Naive thymus-derived CD4-positive, alpha-beta T cell (primary cell): ENCODE data around the gene ZBTB39. TPM values are rescaled to one million over a fixed set of nuclear protein-coding genes. Genes with fewer than 3 reads are reported as not detected.

Source experiments
- ATAC-seq: fragments of 150-1000 bp; cut with Tn5 transposase; 2 replicates; pipeline ENCODE4 v1.10.0; 2021; ENCODE audit warnings: mild to moderate bottlenecking, moderate library complexity
- CTCF ChIA-PET: fragments of 350-600 bp; sonication (Branson Sonifier 250); formaldehyde crosslinking; loops from one replicate; lab custom pipeline; 2021; ENCODE audit warnings: antibody characterized with exemption; lab: Charles Lee
- POLR2A ChIA-PET: fragments of 350-600 bp; sonication (Branson Sonifier 250); formaldehyde crosslinking; loops from one replicate; lab custom pipeline; 2021; ENCODE audit warnings: antibody characterized with exemption, inconsistent platforms; lab: Charles Lee
- DNase-seq, 9 donors: peaks; one replicate each; pipeline versions ENCODE4 v3.0.0 to v3.0.0-alpha.2; 2020 to 2022; ENCODE audit warnings: mixed read lengths in 1 of 9
- H3K27ac ChIP-seq: one replicate; pipeline ENCODE4 v1.7.0; 2013; ENCODE audit warnings: mild to moderate bottlenecking, low read depth, low read length, moderate library complexity
- H3K27me3 ChIP-seq, 2 donors: one replicate each; pipeline ENCODE4 v1.7.0; 2013; ENCODE audit warnings: low read length in 2 of 2, mild to moderate bottlenecking in 2 of 2, moderate library complexity in 2 of 2; ENCODE audit not compliant: control insufficient read depth in 2 of 2, insufficient read depth in 2 of 2
- H3K36me3 ChIP-seq, 3 experiments: 1 replicate in 2 of 3; 2 replicates in 1 of 3; pipeline ENCODE4 v1.7.0; 2013; ENCODE audit warnings: low read length in 3 of 3, mild to moderate bottlenecking in 3 of 3, moderate library complexity in 1 of 3; ENCODE audit not compliant: insufficient read depth in 3 of 3, control insufficient read depth in 2 of 3
- H3K4me1 ChIP-seq, 2 donors: one replicate each; pipeline ENCODE4 v1.7.0; 2013; ENCODE audit warnings: low read length in 2 of 2, mild to moderate bottlenecking in 2 of 2, moderate library complexity in 1 of 2; ENCODE audit not compliant: control insufficient read depth in 2 of 2, insufficient read depth in 2 of 2
- H3K4me3 ChIP-seq: 2 replicates; pipeline ENCODE4 v1.7.0; 2013; ENCODE audit warnings: mild to moderate bottlenecking, low read length
- H3K9me3 ChIP-seq, 3 experiments: 1 replicate in 2 of 3; 2 replicates in 1 of 3; pipeline ENCODE4 v1.7.0; 2013; ENCODE audit warnings: low read length in 3 of 3; ENCODE audit not compliant: control insufficient read depth in 2 of 3
- H3K27ac Mint-ChIP-seq, 9 donors: one replicate each; pipeline ENCODE4 v1.8.0; 2020 to 2022; ENCODE audit warnings: mixed read lengths in 9 of 9, mild to moderate bottlenecking in 8 of 9, moderate library complexity in 5 of 9, inconsistent platforms in 2 of 9
- H3K27me3 Mint-ChIP-seq, 5 donors: one replicate each; pipeline ENCODE4 v1.8.0; 2021 to 2022; ENCODE audit warnings: mixed read lengths in 5 of 5, mild to moderate bottlenecking in 1 of 5
- H3K36me3 Mint-ChIP-seq, 5 donors: one replicate each; pipeline ENCODE4 v1.8.0; 2020 to 2022; ENCODE audit warnings: mixed read lengths in 5 of 5, mild to moderate bottlenecking in 3 of 5, inconsistent platforms in 1 of 5
- H3K4me1 Mint-ChIP-seq, 7 donors: one replicate each; pipeline ENCODE4 v1.8.0; 2020 to 2022; ENCODE audit warnings: mixed read lengths in 7 of 7, mild to moderate bottlenecking in 3 of 7, inconsistent platforms in 1 of 7
- H3K4me3 Mint-ChIP-seq, 10 donors: one replicate each; pipeline ENCODE4 v1.8.0; 2020 to 2022; ENCODE audit warnings: mild to moderate bottlenecking in 10 of 10, mixed read lengths in 10 of 10, moderate library complexity in 6 of 10, inconsistent platforms in 2 of 10
- H3K9me3 Mint-ChIP-seq, 11 donors: one replicate each; pipeline ENCODE4 v1.8.0; 2020 to 2022; ENCODE audit warnings: mixed read lengths in 11 of 11, mild to moderate bottlenecking in 4 of 11, inconsistent platforms in 1 of 11, moderate library complexity in 1 of 11
- intact Hi-C, 2 donors: fragments of 100-400 bp; cut with micrococcal nuclease; formaldehyde crosslinking; loops; one replicate each; pipeline ENCODE4 v1.15.1; 2023
- polyA plus RNA-seq, 2 donors: library from polyadenylated mRNA; unstranded; fragments of 300-500 nt; fragmentation: Illumina TruSeq; gene quantifications; one replicate each; pipeline ENCODE4 v1.2.3, GENCODE V29; 2021
- total RNA-seq, 6 experiments: library from RNA in 5 of 6; stranded (reverse) in 5 of 6; gene quantifications; 1 replicate in 5 of 6; 2 replicates in 1 of 6; pipeline ENCODE4 v1.2.3 and lab custom pipeline; 2021 to 2026

ZBTB39 gene
- total and polyA plus RNA-seq, 7 experiments from 2014 or later, result 2.2 to 12.9 (median 8.2) TPM

DNA sequence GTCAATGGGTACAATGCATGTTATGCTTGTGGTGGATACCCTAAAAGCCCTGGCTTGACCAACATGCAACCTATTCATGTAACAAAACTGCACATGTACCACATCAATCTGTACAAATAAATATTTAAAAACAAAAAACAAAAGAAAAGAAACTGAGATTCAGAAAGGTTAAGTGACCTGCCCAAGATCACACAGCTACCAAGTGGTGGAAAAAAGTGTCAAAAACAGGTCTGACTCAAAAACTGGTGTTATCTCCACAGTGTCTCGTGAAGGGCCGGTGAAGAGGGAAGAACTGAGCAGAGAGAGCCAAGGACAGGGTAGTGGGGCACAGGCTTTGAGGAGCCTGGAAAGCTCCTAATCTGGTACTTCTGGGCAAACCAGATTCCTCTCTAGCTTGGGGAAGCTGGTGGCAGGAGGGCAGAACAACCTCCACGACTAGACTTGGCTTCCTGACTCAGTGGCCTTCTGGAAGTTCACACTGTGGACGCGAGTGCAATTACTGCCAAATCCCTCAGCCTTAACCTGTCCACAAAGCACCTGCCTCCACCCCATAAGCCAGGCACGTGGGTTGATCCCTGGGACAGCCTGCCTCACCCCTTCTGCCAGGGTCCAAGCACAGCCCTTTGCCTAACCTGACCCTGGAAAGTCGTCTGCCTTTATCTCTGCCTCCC lies 15.6 kb downstream of the ZBTB39 start:
- POLR2A ChIA-PET, result no interaction called here
- H3K36me3 Mint-ChIP-seq, result peaks cover 0 to 7% (median 0%) of the 10 kb centered on the region in 5 donors
- peak overlapping the region in 4 of 9 donors; percentile 6 to 63 (median 39) for H3K27ac Mint-ChIP-seq

GRCh38 chr12:56989861-56990610 lies 16.3 kb downstream of the ZBTB39 start:
- Histone ChIP-seq H3K36me3 (no peaks in the 10 kb centered on the region), H3K4me3 (no peak overlapping the region), H3K4me1 (peaks cover 0 to 7% of the 10 kb centered on the region in 2 donors), H3K9me3 (no peaks in the 10 kb centered on the region), H3K27ac (no peak overlapping the region), H3K27me3 (no peaks in the 10 kb centered on the region)
- no peak for ATAC-seq
- Mint-ChIP-seq H3K9me3 (peaks cover 0 to 1% (median 0%) of the 10 kb centered on the region in 11 donors), H3K36me3 (peaks cover 0 to 4% (median 0%) of the 10 kb centered on the region in 5 donors), H3K4me1 (peaks cover 7 to 31% (median 23%) of the 10 kb centered on the region in 7 donors), H3K27ac (peak overlapping the region in 3 of 9 donors; percentile 21 to 76 (median 63)), H3K27me3 (peaks cover 0 to 6% (median 0%) of the 10 kb centered on the region in 5 donors), H3K4me3 (no peak overlapping the region)
- intact Hi-C loops, result no loop called here
- POLR2A ChIA-PET, result no interaction called here
- DNase-seq, result no peak
- CTCF ChIA-PET, result interaction anchor here (1.0 to 3.9 kb wide), 3 partner anchors 15 to 232 kb away, joined by 3 to 44 read pairs (median 5); no protein-coding TSS in a partner anchor

More for the DNA sequence above, 15.6 kb downstream of the ZBTB39 start:
- peaks cover 7 to 30% (median 23%) of the 10 kb centered on the region in 7 donors for H3K4me1 Mint-ChIP-seq
- CTCF ChIA-PET, result interaction anchor here (1.0 to 2.2 kb wide), 3 partner anchors 11 to 106 kb away, joined by 3 to 8 read pairs (median 5); no protein-coding TSS in a partner anchor
- H3K4me3 Mint-ChIP-seq, result no peak overlapping the region
- ATAC-seq, result no peak
- Histone ChIP-seq H3K36me3 (no peaks in the 10 kb centered on the region), H3K27me3 (no peaks in the 10 kb centered on the region), H3K27ac (no peak overlapping the region), H3K4me3 (no peak overlapping the region), H3K9me3 (no peaks in the 10 kb centered on the region), H3K4me1 (peaks cover 0 to 7% of the 10 kb centered on the region in 2 donors)
- no peak for DNase-seq
- H3K27me3 Mint-ChIP-seq, result peaks cover 0 to 6% (median 0%) of the 10 kb centered on the region in 5 donors
- intact Hi-C loops, result no loop called here
- peaks cover 0 to 1% (median 0%) of the 10 kb centered on the region in 11 donors for H3K9me3 Mint-ChIP-seq

DNA sequence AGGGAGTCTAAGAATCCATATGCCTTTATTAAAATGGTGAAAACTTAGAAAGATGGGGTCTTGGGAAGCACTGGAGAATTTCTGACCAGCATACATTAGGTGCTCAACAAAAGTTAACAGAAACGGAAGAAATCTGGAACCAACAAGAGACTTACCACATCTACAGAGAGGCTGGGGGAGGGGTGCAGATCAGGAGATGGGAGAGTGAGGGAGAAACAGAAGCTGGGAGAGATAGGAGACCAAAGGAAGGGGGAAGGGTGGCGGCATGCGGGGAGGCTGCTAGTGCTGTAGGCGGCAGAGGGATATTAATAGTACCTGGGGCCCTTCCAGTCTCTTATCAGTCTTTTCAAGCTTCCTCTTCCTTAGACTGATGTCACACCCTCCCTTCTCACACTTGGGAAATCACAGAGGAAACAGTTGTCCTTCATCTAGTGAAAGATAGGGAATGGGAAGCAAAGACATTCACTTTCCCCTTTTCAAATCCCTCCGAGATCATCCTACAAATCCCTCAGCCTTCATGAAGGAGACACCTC lies 18.1 kb downstream of the ZBTB39 start:
- Mint-ChIP-seq H3K27me3 (peaks cover 0 to 6% (median 0%) of the 10 kb centered on the region in 5 donors), H3K4me3 (no peak overlapping the region), H3K9me3 (peaks cover 0 to 1% (median 0%) of the 10 kb centered on the region in 11 donors), H3K27ac (no peak overlapping the region), H3K4me1 (peaks cover 14 to 31% (median 23%) of the 10 kb centered on the region in 7 donors), H3K36me3 (peaks cover 0 to 4% (median 0%) of the 10 kb centered on the region in 5 donors)
- no peak for ATAC-seq
- Histone ChIP-seq H3K27me3 (no peaks in the 10 kb centered on the region), H3K27ac (no peak overlapping the region), H3K4me1 (peaks cover 0 to 7% of the 10 kb centered on the region in 2 donors), H3K36me3 (no peaks in the 10 kb centered on the region), H3K4me3 (no peak overlapping the region), H3K9me3 (no peaks in the 10 kb centered on the region)
- no peak for DNase-seq
- CTCF ChIA-PET, result interaction anchor here (0.6 to 3.9 kb wide), 13 partner anchors 8 to 467 kb away, joined by 3 to 44 read pairs (median 5); partner anchors contain the start of genes HSD17B6 and RBMS2
- intact Hi-C loops, result no loop called here
- POLR2A ChIA-PET, result interaction anchor here (0.6 kb wide), 1 partner anchor 206 kb away, joined by 3 read pairs; no protein-coding TSS in a partner anchor

DNA sequence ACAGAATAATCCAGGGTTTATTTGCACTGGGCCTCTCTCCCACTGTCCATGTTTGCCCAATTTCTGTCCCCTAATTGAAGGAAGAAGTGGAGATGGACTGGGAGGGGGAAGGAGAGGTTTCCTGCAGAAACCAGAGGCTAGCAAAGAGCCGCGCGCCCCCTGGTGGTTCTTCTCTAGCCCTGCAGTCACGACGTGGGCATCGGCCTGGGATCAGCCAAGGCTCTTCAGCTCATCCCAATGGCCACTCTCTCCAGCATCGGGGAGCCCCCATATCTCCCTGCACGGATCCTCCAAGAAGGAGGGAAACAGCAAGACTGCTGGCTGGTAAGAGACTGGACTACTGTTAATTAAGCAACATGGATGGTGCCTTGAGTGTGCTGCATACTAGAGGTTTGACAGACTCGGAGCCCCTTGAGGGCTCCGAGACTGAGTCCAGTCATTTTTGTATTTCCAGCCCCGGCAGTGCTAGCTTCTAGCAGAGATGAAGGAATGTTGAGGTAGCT lies 18.7 kb downstream of the ZBTB39 start:
- H3K9me3 ChIP-seq, result no peaks in the 10 kb centered on the region
- H3K4me1 Mint-ChIP-seq, result peaks cover 9 to 31% (median 23%) of the 10 kb centered on the region in 7 donors
- H3K27me3 ChIP-seq, result no peaks in the 10 kb centered on the region
- ChIA-PET CTCF (interaction anchor here (0.6 to 3.9 kb wide), 13 partner anchors 9 to 466 kb away, joined by 3 to 44 read pairs (median 5); partner anchors contain the start of genes HSD17B6 and RBMS2), POLR2A (interaction anchor here (0.6 kb wide), 1 partner anchor 207 kb away, joined by 3 read pairs; no protein-coding TSS in a partner anchor)
- H3K4me3 ChIP-seq, result no peak overlapping the region
- peaks cover 0 to 7% of the 10 kb centered on the region in 2 donors for H3K4me1 ChIP-seq
- H3K9me3 Mint-ChIP-seq, result no peaks in the 10 kb centered on the region
- no peaks in the 10 kb centered on the region for H3K36me3 ChIP-seq
- H3K27ac ChIP-seq, result no peak overlapping the region
- H3K36me3 Mint-ChIP-seq, result no peaks in the 10 kb centered on the region
- ATAC-seq, result peak; percentile 89
- DNase-seq, result peak; percentile 51 to 77 (median 66)
- H3K4me3 Mint-ChIP-seq, result peak overlapping the region in 6 of 10 donors; percentile 45 to 72 (median 56)
- H3K27me3 Mint-ChIP-seq, result peaks cover 0 to 6% (median 0%) of the 10 kb centered on the region in 5 donors
- peak overlapping the region in 1 of 9 donors; percentile 21 for H3K27ac Mint-ChIP-seq
- intact Hi-C loops, result loop anchor here (1.0 to 2.0 kb wide), 3 partner anchors 147 to 475 kb away; no protein-coding TSS in a partner anchor

DNA sequence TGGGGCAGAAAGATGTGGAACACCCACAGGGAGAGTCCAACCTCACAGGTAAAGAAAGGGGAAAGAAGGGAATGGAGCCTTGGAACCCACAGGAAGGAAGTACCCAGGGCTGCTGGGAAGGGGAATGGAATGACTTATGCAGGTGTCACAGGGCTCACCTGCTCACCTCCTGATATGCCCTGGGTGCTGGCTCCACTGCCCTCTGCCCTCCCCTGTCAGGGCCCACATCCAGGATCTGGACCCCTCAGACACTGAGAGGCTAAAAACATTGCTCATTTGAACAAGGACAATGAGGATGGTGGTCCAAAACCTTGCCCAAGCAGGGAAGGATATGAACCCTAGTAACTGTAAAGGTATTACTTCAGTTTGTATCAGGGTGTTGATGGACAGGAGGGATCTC lies 19.3 kb downstream of the ZBTB39 start:
- H3K4me3 Mint-ChIP-seq, result peak overlapping the region in 5 of 10 donors; percentile 45 to 72 (median 55)
- Histone ChIP-seq H3K27me3 (no peaks in the 10 kb centered on the region), H3K36me3 (no peaks in the 10 kb centered on the region), H3K9me3 (no peaks in the 10 kb centered on the region), H3K27ac (no peak overlapping the region), H3K4me3 (no peak overlapping the region), H3K4me1 (peaks cover 0 to 7% of the 10 kb centered on the region in 2 donors)
- POLR2A ChIA-PET, result no interaction called here
- H3K27me3 Mint-ChIP-seq, result peaks cover 0 to 6% (median 0%) of the 10 kb centered on the region in 5 donors
- peaks cover 8 to 31% (median 23%) of the 10 kb centered on the region in 7 donors for H3K4me1 Mint-ChIP-seq
- DNase-seq (no peak), ATAC-seq (no peak)
- H3K27ac Mint-ChIP-seq, result peak overlapping the region in 1 of 9 donors; percentile 21
- no peaks in the 10 kb centered on the region for H3K9me3 Mint-ChIP-seq
- CTCF ChIA-PET, result interaction anchor here (1.0 to 3.9 kb wide), 6 partner anchors 12 to 229 kb away, joined by 3 to 44 read pairs (median 6); partner anchors contain the start of gene HSD17B6
- intact Hi-C loops, result loop anchor here (1.0 to 2.0 kb wide), 3 partner anchors 147 to 474 kb away; no protein-coding TSS in a partner anchor
- no peaks in the 10 kb centered on the region for H3K36me3 Mint-ChIP-seq
